ENCODE data around the gene MTCL3.
A peak's percentile ranks its signal among the peaks of the same experiment; 100 is the strongest.

The MTCL3 gene

DNA sequence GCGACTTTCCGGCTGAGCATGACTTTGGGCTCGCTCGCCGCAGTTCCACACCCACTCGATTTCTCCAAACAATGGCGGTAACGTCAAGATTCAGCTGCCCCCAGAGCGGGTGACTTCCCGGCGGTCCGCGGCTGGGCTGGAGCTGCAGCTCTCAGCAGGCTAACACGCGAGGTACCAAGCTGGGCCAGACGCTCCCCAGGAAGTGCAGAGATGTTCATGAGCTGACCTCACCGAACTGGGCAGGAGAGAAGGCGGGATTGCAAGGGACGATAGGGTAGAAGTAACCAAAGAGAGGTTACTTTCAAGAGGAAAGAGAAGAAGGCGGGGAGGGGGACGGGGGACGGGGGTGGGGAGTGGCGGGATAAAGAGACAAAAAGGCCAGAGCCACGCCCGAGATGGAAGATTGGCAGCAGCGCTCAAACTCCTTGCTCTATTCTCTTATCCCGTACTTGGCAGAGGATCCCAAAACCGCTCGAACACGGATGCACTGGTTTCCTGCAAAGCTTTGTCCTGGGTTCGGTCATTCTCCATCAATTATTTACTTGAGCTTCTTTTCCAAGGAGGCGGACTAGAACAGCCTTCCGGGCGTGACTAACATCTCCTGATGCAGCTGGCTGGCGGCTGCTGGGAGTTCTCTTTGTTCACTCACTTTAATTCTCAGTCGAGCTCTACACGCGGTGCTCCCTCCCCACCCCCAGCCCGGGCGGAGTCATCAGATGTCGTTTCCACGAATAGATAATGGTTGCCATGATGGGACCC is at the start of gene MTCL3:
Gene MTCL3, minus strand, starts transcription at position 626 of the 759 bp plus-strand sequence.
- DNase-seq (ENCODE audit: low read depth) = no peak
- TF ChIP-seq, protein P1, sequence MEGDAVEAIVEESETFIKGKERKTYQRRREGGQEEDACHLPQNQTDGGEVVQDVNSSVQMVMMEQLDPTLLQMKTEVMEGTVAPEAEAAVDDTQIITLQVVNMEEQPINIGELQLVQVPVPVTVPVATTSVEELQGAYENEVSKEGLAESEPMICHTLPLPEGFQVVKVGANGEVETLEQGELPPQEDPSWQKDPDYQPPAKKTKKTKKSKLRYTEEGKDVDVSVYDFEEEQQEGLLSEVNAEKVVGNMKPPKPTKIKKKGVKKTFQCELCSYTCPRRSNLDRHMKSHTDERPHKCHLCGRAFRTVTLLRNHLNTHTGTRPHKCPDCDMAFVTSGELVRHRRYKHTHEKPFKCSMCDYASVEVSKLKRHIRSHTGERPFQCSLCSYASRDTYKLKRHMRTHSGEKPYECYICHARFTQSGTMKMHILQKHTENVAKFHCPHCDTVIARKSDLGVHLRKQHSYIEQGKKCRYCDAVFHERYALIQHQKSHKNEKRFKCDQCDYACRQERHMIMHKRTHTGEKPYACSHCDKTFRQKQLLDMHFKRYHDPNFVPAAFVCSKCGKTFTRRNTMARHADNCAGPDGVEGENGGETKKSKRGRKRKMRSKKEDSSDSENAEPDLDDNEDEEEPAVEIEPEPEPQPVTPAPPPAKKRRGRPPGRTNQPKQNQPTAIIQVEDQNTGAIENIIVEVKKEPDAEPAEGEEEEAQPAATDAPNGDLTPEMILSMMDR (IDR thresholded peaks at IDR 0.05; ENCODE audit: control insufficient read depth, extremely low read depth, insufficient read depth) = no peak
- no peak within 1 kb of the TSS for H3K4me3 ChIP-seq (ENCODE audit: low read depth, low read length)

DNA sequence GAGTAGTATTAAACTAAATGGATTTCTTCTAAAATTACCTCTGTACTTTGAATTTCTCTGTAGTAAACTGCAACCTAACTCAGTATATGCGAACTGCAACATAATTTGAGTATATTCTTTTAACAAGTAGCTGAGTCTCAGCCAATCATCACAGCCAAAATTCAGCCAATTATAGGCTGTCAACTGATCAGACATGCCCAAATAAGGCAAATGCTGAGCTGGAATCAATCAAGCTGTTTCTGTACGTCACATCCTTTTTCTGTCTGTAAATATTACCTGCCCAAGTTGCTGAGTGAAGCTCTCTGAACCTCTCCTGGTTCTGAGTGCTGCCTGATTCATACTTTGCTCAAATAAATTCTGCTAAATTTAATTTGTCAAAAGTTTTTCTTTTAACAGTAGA is 48.3 kb upstream of the MTCL3 start:
- no peak for DNase-seq (ENCODE audit: low read depth)
- TF ChIP-seq, protein P1 (IDR thresholded peaks at IDR 0.05; ENCODE audit: control insufficient read depth, extremely low read depth, insufficient read depth) = no peak
- no peak overlapping the region for H3K4me3 ChIP-seq (ENCODE audit: low read depth, low read length)

DNA sequence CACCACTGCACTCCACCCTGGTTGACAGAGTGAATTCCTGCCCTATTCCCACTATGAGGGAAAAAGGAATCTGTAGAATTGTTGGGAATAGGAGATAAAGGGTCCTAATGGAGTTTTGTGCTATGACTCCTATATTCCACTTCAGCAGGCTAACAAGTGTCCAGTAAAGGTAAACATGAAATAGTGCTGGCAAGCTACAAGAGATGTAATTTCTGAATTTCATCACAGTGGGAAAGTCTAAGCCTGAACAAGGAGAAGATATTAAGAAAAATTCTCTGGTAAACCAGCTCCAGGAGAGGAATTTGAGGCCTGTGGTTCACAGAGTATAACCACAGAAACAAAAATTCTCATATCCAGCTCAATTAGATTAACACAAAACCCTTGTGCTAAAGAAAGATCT is 47.5 kb upstream of the MTCL3 start:
- no peak overlapping the region for H3K4me3 ChIP-seq (ENCODE audit: low read depth, low read length)
- DNase-seq (ENCODE audit: low read depth) = no peak
- TF ChIP-seq, protein P1 (IDR thresholded peaks at IDR 0.05; ENCODE audit: control insufficient read depth, extremely low read depth, insufficient read depth) = no peak

DNA sequence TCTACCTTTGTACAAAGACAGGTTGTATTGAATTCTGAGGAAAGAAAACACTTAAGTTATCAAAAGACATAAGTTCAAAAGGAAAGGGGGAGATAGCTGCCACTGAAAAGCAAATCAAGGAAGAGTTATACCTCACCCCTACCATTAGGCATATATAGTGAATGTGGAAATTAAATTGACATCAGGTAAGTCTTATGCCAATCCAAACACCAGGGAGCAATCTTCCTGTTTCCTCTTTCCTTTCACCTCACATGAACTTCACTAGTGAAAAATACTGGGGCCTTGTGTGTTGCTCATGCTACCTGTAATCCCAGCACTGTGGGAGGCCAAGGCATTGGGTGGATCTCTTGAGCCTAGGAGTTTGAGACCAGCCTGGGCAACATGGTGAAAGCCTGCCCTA is 47.0 kb upstream of the MTCL3 start:
- peak; percentile 54 for DNase-seq (ENCODE audit: low read depth)
- H3K4me3 ChIP-seq (ENCODE audit: low read depth, low read length) = no peak overlapping the region
- TF ChIP-seq, protein P1 (IDR thresholded peaks at IDR 0.05; ENCODE audit: control insufficient read depth, extremely low read depth, insufficient read depth) = no peak

DNA sequence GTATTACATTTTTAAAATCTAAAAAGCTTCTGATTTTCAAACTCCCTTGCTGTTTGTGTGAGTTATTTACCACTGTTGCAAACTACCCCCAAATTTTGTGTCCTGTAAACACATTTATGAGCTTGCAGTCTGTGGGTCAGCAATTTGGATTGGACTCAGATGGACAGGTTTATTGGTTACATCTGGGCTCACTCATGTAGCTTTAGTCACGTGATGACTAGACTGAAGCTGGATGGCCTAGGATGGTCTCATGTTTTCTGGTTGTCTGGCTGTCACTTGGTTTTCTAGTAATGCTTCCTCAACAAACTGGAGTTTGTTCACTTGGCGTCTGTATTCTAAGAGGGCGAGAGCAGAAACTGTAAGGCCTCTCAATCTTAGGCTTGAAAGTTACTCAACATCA is 45.6 kb upstream of the MTCL3 start:
- H3K4me3 ChIP-seq (ENCODE audit: low read depth, low read length) = no peak overlapping the region
- no peak for DNase-seq (ENCODE audit: low read depth)
- TF ChIP-seq, protein P1 (IDR thresholded peaks at IDR 0.05; ENCODE audit: control insufficient read depth, extremely low read depth, insufficient read depth) = no peak

DNA sequence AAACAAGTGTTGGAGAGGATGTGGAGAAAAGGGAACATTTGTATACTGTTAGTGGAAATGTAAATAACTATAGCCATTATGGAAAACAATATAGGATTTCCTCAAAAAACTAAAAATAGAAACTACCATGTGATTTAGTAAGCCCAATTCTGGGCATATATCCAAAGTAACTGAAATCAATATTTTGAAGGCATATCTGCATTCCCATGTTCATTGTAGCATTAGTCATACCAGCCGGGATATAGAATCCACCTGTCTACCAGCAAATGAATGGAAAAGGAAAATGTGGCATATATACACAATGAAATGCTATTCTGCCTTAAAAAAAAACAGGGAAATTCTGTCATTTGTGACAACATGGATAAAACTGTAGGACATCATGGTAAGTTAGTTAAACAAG is 42.5 kb upstream of the MTCL3 start:
- TF ChIP-seq, protein P1 (IDR thresholded peaks at IDR 0.05; ENCODE audit: control insufficient read depth, extremely low read depth, insufficient read depth) = no peak
- no peak overlapping the region for H3K4me3 ChIP-seq (ENCODE audit: low read depth, low read length)
- DNase-seq (ENCODE audit: low read depth) = no peak

All from LNCaP clone FGC (cell line).